Mammary epithelial cell (primary cell): Measurements from ENCODE around the gene UPF2.

Source experiments
- EZH2 ChIP-seq: IDR thresholded peaks from 2 replicates; pipeline ENCODE4 v1.6.1; 2012; ENCODE audit warnings: low read length, inconsistent platforms, borderline replicate concordance
- TF ChIP-seq, protein P1 (sequence below), 2 donors: IDR thresholded peaks in 1 of 2; conservative IDR thresholded peaks in 1 of 2; 2 replicates each; pipeline ENCODE4 v1.5.1; 2011 to 2012; ENCODE audit warnings: inconsistent platforms in 2 of 2, low read length in 2 of 2, mild to moderate bottlenecking in 2 of 2, control low read depth in 1 of 2, low read depth in 1 of 2; ENCODE audit not compliant: insufficient read depth in 1 of 2; ENCODE audit errors: extremely low read depth in 1 of 2

DNA sequence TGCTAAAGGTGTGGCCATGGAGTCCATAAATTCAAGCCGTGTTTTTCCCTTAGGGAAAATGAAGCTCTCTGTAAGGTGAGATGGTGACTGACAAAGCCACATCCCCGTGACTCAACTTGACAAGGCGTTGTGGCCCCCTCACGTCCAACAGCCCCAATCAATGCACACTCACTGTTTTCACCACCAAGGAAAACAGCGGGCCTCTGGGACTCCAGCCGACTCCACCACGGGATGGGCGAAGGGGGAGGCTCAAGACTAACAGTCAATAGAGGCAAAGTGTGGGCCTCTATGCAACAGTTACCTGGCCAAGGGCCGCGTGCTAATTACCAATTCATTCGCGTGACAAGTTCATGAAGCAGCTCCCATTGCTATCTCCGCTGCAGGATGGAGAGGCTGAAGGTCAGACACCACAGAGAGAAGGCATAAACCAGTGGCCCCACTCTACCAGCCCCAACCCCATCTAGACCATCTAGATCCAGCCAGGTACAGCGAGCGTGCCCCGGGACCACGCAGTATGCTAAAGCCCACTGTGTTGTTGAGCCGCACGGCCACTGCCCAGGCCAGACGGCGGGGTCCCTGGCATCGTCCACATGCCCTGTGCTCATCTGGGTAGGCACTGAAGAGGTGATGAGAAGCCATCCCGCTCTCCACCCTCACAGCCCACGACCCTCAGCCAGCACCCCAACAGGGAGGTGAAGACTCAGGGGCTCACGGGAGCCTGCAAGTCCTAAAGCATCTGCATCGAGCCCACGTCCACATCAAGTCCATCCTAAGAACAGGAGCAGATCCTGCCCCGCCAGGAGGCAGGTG is 143.3 kb downstream of the UPF2 start:
- TF ChIP-seq EZH2: no peak
- TF ChIP-seq, protein P1, sequence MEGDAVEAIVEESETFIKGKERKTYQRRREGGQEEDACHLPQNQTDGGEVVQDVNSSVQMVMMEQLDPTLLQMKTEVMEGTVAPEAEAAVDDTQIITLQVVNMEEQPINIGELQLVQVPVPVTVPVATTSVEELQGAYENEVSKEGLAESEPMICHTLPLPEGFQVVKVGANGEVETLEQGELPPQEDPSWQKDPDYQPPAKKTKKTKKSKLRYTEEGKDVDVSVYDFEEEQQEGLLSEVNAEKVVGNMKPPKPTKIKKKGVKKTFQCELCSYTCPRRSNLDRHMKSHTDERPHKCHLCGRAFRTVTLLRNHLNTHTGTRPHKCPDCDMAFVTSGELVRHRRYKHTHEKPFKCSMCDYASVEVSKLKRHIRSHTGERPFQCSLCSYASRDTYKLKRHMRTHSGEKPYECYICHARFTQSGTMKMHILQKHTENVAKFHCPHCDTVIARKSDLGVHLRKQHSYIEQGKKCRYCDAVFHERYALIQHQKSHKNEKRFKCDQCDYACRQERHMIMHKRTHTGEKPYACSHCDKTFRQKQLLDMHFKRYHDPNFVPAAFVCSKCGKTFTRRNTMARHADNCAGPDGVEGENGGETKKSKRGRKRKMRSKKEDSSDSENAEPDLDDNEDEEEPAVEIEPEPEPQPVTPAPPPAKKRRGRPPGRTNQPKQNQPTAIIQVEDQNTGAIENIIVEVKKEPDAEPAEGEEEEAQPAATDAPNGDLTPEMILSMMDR (conservative IDR thresholded peaks at IDR 0.05 in 1 of 2, IDR thresholded peaks at IDR 0.05 in 1 of 2; ENCODE audit: extremely low read depth in 1 of 2, insufficient read depth in 1 of 2, low read depth in 1 of 2, low read length in 2 of 2): no peak
